Neural cell (in vitro differentiated cells): ENCODE results near the gene EXOC2. TPM values are rescaled to one million over a fixed set of nuclear protein-coding genes. Genes with fewer than 3 reads are reported as not detected.

Experiments
- H2AFZ ChIP-seq: fragments of 200-600, 300-800 bp; sonication (generic), shearing (Covaris generic); 2 replicates; pipeline ENCODE4 v1.6.0; 2014; ENCODE audit warnings: low read depth, mild to moderate bottlenecking, antibody characterized with exemption, low read length, moderate library complexity
- H3F3A ChIP-seq: fragments of 200-600 bp; shearing (Covaris generic); 2 replicates; pipeline ENCODE4 v1.6.1; 2016; ENCODE audit warnings: mild to moderate bottlenecking, moderate library complexity, mixed read lengths, antibody characterized with exemption, low read length; ENCODE audit not compliant: insufficient read depth, poor library complexity, severe bottlenecking
- H3K27ac ChIP-seq: fragments of 200-600, 300-800 bp; sonication (generic), shearing (Covaris generic); 2 replicates; pipeline ENCODE4 v1.5.1; 2014; ENCODE audit warnings: mild to moderate bottlenecking, low read length, moderate library complexity
- H3K27me3 ChIP-seq: fragments of 300-800, 200-600 bp; sonication (generic), shearing (Covaris generic); 2 replicates; pipeline ENCODE4 v1.6.0; 2014; ENCODE audit warnings: mild to moderate bottlenecking, low read depth, low read length, moderate library complexity; ENCODE audit not compliant: insufficient read depth
- H3K36me3 ChIP-seq: fragments of 300-800, 200-600 bp; sonication (generic), shearing (Covaris generic); 2 replicates; pipeline ENCODE4 v1.5.1; 2014; ENCODE audit warnings: mild to moderate bottlenecking, antibody characterized with exemption, low read length, moderate library complexity; ENCODE audit not compliant: insufficient read depth
- H3K4me2 ChIP-seq: fragments of 300-800, 200-600 bp; sonication (generic), shearing (Covaris generic); 2 replicates; pipeline ENCODE4 v1.6.0; 2014; ENCODE audit warnings: mild to moderate bottlenecking, low read length
- H3K4me3 ChIP-seq: fragments of 300-800, 200-600 bp; sonication (generic), shearing (Covaris generic); 2 replicates; pipeline ENCODE4 v1.5.1; 2014; ENCODE audit warnings: mild to moderate bottlenecking, low read length, moderate library complexity
- H3K79me2 ChIP-seq: fragments of 200-600 bp; shearing (Covaris generic); replicated peaks from 2 replicates; pipeline ENCODE4 v1.6.0; 2014; ENCODE audit warnings: mild to moderate bottlenecking, low read length, moderate library complexity; ENCODE audit not compliant: insufficient read depth
- H3K9ac ChIP-seq: fragments of 300-800, 200-600 bp; sonication (generic), shearing (Covaris generic); 2 replicates; pipeline ENCODE4 v1.6.1; 2016; ENCODE audit warnings: mild to moderate bottlenecking, low read length, mixed read lengths
- H3K9me2 ChIP-seq: fragments of 200-600 bp; shearing (Covaris generic); 2 replicates; pipeline ENCODE4 v1.6.1; 2016; ENCODE audit warnings: mild to moderate bottlenecking, low read length, mixed read lengths; ENCODE audit not compliant: insufficient read depth
- H3K9me3 ChIP-seq: fragments of 200-600, 300-800 bp; sonication (generic), shearing (Covaris generic); 2 replicates; pipeline ENCODE4 v1.6.1; 2016; ENCODE audit warnings: mild to moderate bottlenecking, mixed run types, low read length, moderate library complexity, mixed read lengths
- H4K20me1 ChIP-seq: fragments of 200-600 bp; shearing (Covaris generic); 2 replicates; pipeline ENCODE4 v1.6.1; 2016; ENCODE audit warnings: mild to moderate bottlenecking, mixed run types; ENCODE audit not compliant: insufficient read depth
- EP300 ChIP-seq: fragments of 450-650 bp; conservative IDR thresholded peaks from 2 replicates; pipeline ENCODE4 v1.6.1; 2014; ENCODE audit warnings: antibody characterized with exemption, mild to moderate bottlenecking, moderate library complexity; ENCODE audit not compliant: poor library complexity, severe bottlenecking
- EZH2 ChIP-seq: fragments of 200-600, 300-800 bp; shearing (Covaris generic), sonication (generic); IDR thresholded peaks from 2 replicates; pipeline ENCODE4 v1.6.1; 2014; ENCODE audit warnings: antibody characterized with exemption, low read length, borderline replicate concordance, mild to moderate bottlenecking; ENCODE audit not compliant: insufficient read depth, poor library complexity, severe bottlenecking
- MXI1 ChIP-seq: fragments of 450-650 bp; conservative IDR thresholded peaks from 2 replicates; pipeline ENCODE4 v1.6.1; 2014; ENCODE audit warnings: antibody characterized with exemption, mild to moderate bottlenecking; ENCODE audit not compliant: poor library complexity, severe bottlenecking
- POLR2AphosphoS5 ChIP-seq: IDR thresholded peaks from 2 replicates; pipeline ENCODE4 v1.6.1; 2012
- RAD21 ChIP-seq: fragments of 450-650 bp; conservative IDR thresholded peaks from 2 replicates; pipeline ENCODE4 v1.6.1; 2014; ENCODE audit warnings: antibody characterized with exemption, mild to moderate bottlenecking, moderate library complexity
- polyA plus RNA-seq: library from polyadenylated mRNA; depleted of rRNA; stranded (reverse); fragments of >200 nt; gene quantifications from 2 replicates; pipeline ENCODE4 v1.2.3, GENCODE V29; 2014
- TF ChIP-seq, protein P1 (sequence below): IDR thresholded peaks from 2 replicates; pipeline ENCODE4 v1.6.1; 2012; ENCODE audit warnings: borderline replicate concordance
- TF ChIP-seq, protein P2 (sequence below): fragments of 450-650 bp; IDR thresholded peaks from 2 replicates; pipeline ENCODE4 v1.5.1; 2014; ENCODE audit warnings: antibody characterized with exemption, mild to moderate bottlenecking, moderate library complexity; ENCODE audit not compliant: poor library complexity, severe bottlenecking

The EXOC2 gene
- polyA plus RNA-seq, 1 donor from 2014 or later: 38.6 TPM

DNA sequence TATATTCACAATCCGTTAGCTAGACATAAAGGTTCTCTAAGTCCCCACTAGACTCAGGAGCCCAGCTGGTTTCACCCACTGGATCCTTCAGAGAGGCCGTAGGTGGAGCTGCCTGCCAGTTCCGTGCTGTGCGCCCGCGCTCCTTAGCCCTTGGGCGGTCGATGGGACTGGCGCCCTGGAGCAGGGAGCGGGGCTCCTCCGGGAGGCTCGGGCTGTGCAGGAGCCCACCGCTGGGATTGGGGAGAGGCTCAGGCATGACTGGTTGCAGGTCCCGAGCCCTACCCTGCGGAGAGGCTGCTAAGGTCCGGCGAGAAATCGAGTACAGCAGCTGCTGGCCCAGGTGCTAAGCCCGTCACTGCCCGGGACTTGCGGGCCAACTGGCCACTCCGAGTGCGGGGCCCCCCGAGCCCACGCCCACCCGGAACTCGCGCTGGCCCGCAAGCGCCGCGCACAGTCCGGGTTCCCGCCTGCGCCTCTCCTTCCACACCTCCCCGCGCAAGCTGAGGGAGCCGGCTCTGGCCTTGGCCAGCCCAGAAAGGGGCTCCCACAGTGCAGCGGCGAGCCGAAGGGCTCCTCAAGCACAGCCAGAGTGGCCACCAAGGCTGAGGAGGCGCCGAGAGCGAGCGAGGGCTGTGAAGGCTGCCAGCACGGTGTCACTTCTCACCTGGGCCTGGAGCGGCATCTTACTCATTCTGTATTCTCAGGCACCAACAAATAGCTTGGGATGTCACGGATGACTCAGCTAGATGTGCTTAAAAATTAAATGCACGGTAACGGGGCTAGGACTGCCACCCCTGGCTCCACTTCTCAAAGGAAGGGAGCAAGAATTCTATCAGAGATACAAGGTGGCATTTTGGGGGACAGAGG lies 257.3 kb downstream of the EXOC2 start:
- Histone ChIP-seq H4K20me1 (no peaks in the 10 kb centered on the region), H3K27ac (no peak overlapping the region), H3K27me3 (no peaks in the 10 kb centered on the region), H2AFZ (no peak overlapping the region), H3K79me2 (no peaks in the 10 kb centered on the region), H3K9ac (no peak overlapping the region), H3K36me3 (no peaks in the 10 kb centered on the region), H3F3A (no peaks in the 10 kb centered on the region), H3K9me2 (no peaks in the 10 kb centered on the region), H3K4me3 (no peak overlapping the region), H3K9me3 (no peaks in the 10 kb centered on the region), H3K4me2 (no peak overlapping the region)
- TF ChIP-seq, protein P1, sequence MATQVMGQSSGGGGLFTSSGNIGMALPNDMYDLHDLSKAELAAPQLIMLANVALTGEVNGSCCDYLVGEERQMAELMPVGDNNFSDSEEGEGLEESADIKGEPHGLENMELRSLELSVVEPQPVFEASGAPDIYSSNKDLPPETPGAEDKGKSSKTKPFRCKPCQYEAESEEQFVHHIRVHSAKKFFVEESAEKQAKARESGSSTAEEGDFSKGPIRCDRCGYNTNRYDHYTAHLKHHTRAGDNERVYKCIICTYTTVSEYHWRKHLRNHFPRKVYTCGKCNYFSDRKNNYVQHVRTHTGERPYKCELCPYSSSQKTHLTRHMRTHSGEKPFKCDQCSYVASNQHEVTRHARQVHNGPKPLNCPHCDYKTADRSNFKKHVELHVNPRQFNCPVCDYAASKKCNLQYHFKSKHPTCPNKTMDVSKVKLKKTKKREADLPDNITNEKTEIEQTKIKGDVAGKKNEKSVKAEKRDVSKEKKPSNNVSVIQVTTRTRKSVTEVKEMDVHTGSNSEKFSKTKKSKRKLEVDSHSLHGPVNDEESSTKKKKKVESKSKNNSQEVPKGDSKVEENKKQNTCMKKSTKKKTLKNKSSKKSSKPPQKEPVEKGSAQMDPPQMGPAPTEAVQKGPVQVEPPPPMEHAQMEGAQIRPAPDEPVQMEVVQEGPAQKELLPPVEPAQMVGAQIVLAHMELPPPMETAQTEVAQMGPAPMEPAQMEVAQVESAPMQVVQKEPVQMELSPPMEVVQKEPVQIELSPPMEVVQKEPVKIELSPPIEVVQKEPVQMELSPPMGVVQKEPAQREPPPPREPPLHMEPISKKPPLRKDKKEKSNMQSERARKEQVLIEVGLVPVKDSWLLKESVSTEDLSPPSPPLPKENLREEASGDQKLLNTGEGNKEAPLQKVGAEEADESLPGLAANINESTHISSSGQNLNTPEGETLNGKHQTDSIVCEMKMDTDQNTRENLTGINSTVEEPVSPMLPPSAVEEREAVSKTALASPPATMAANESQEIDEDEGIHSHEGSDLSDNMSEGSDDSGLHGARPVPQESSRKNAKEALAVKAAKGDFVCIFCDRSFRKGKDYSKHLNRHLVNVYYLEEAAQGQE: no peak
- TF ChIP-seq EZH2 (no peak), EP300 (no peak), RAD21 (no peak), POLR2AphosphoS5 (no peak), MXI1 (no peak)
- TF ChIP-seq, protein P2, sequence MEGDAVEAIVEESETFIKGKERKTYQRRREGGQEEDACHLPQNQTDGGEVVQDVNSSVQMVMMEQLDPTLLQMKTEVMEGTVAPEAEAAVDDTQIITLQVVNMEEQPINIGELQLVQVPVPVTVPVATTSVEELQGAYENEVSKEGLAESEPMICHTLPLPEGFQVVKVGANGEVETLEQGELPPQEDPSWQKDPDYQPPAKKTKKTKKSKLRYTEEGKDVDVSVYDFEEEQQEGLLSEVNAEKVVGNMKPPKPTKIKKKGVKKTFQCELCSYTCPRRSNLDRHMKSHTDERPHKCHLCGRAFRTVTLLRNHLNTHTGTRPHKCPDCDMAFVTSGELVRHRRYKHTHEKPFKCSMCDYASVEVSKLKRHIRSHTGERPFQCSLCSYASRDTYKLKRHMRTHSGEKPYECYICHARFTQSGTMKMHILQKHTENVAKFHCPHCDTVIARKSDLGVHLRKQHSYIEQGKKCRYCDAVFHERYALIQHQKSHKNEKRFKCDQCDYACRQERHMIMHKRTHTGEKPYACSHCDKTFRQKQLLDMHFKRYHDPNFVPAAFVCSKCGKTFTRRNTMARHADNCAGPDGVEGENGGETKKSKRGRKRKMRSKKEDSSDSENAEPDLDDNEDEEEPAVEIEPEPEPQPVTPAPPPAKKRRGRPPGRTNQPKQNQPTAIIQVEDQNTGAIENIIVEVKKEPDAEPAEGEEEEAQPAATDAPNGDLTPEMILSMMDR: no peak

Other genes starting within 250 kb of the EXOC2 start
- 0.52 and 1.8 TPM in 2 replicates for gene HUS1B, start 36.0 kb downstream of the EXOC2 start, polyA plus RNA-seq